ENCODE measurements around the gene TTC24.

- no peak for TF ChIP-seq CTCF (IDR thresholded peaks at IDR 0.05; ENCODE audit: poor library complexity, severe bottlenecking)
- TF ChIP-seq REST (IDR thresholded peaks at IDR 0.05; ENCODE audit: borderline replicate concordance) = no peak
- no peak for TF ChIP-seq EZH2 (IDR thresholded peaks at IDR 0.05; ENCODE audit: borderline replicate concordance, insufficient read depth, low read length, poor library complexity, severe bottlenecking)
- TF ChIP-seq RAD21 (conservative IDR thresholded peaks at IDR 0.05) = no peak
- TF ChIP-seq EP300 (conservative IDR thresholded peaks at IDR 0.05; ENCODE audit: poor library complexity, severe bottlenecking) = no peak
- no peak for TF ChIP-seq SMC3 (conservative IDR thresholded peaks at IDR 0.05; ENCODE audit: poor library complexity)
- TF ChIP-seq TAF1 (IDR thresholded peaks at IDR 0.05; ENCODE audit: low read depth) = no peak
- TF ChIP-seq POLR2AphosphoS5 (IDR thresholded peaks at IDR 0.05) = no peak
These were observed 18.8 kb upstream of the TTC24 start for GRCh38 chr1:156560585-156561163.

All from neural cell (in vitro differentiated cells).